Activated T-helper 9 cell treated with anti-CD3 and anti-CD28 coated beads, Interleukin-2, amount 50 U/mL, for 16 hours (primary cell): ENCODE results near the gene COPB2.

ENCODE experiments used
- DNase-seq: peaks from one replicate; pipeline ENCODE4 v3.0.0-alpha.2; 2020; ENCODE audit warnings: low read depth

COPB2 gene

GRCh38 chr3:139327861-139328260 lies 61.6 kb downstream of the COPB2 start:
- no peak for DNase-seq

GRCh38 chr3:139327231-139327630 lies 62.2 kb downstream of the COPB2 start:
- DNase-seq = no peak

GRCh38 chr3:139326707-139327106 lies 62.7 kb downstream of the COPB2 start:
- DNase-seq = no peak

- no peak for DNase-seq
Measured at GRCh38 chr3:139326131-139326530, 63.3 kb downstream of the COPB2 start.

GRCh38 chr3:139325551-139325950 lies 63.9 kb downstream of the COPB2 start:
- DNase-seq = no peak

DNA sequence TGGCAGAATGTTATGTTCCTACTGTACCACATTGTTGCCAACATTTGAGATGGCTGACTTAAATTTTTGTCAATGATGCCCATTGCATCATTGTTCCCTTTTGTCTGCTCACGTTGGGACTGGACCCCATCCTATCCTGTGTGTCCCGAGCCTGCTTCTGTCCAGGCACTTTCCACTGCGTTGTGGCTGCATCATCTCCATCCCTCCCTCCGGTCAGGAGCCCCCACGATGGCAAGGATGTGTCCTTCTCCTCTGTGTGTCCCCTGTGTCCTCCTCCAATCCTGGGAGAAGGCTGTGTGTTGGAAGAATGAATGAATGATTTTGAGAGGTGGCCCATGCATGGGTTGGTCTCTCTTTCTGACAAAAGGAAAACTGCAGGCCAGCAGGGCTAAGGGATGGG lies 65.0 kb downstream of the COPB2 start:
- DNase-seq = no peak

GRCh38 chr3:139323146-139323545 lies 66.3 kb downstream of the COPB2 start:
- DNase-seq = no peak

DNA sequence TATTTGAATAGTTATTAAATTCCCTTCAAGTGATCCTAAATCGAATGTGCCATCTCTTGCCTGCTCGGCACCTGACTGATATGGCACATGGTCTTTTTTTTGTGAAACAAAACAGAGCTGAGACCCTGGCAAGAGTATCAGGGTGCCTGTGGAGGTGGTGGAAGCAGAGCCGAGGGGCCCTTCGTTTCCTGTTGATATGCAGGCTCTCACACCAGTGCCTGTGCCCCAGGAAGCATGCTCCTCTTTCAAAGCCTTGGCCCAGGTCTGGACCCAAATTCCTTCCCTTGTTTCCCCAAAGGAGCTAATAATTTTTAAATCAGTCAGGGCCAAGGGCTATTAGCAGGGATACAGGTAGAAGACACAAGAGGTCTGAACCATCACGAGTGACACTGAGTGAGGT lies 67.1 kb downstream of the COPB2 start:
- DNase-seq = no peak

DNA sequence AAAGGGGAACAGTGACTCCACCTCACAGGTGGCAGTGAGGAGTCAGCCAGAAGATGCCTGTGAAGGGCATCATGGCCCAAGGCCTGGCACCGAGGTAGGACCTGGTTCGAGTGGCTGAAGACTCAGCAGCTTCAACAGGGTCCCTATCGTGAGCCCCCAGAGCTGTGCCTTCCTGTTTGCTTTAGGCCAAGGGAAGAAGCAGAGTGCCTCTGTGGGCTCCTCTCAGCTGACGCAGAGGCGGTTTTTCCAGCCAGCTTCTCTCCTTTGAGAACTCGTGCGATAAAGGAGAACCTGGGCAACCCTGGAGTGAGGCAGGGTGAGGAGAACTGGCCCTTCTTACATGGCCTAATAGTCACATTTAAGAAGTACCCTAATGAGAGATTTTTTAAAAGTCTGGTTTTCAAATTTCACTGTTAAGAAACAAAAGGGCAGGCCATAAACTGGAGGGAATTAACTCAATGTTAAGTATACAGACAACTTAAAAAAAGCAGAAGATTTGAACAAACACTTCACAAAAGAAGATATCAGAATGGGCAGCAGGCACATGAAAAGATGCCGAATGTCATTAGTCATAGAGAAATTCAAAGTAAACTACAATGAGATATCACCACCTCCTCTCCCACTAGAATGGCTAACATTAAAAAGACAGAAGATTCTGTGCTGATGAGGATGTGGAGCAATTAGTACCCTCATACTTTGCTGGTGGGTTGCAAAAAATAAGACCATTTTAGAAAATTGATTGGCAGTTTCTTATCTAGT lies 68.7 kb downstream of the COPB2 start:
- no peak for DNase-seq

DNA sequence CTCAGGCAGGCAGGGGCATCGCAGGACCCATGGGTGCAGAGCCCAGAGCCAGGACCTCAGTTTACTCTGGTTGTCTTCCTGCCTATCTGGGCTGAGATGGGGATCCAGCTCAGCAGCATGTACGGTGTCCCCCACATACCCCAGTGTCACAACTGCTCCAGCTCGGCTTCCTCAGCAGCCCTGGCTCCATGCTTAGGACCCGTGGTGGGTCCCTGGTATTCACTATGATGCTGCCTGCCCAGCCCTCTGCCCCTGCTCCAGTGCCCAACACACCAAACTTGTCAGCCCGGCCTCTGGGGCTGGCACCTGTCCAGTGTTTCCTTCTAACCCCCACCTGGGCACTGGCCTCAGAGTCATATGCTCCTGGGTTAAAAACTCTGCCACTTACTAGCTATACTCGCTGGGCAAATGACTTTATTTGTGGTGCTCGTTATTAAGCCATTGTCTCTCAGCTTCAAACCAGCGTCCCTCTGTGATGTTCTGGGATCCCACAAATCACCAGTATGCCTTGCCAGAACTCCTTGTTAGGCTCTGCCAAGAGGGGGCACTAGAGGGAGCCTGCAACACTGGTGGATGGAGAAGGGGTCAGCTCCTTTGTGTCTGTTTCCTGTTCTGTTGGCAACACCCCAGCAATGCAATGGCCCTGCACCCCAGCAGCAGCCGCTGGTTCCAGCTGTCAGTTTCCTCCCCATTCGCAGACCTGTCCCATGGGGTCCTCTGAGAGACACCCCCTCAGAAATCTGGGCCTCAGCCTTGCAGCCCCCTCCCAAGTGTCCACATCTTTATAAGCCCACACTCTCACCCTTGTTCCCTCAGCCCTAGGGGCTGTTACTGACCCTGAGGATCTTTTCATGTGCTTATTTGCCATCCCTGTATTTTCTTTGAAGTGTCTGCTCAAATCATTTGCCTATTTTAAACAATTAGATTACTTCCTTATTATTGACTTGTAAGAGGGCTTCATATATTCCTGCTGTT lies 69.7 kb downstream of the COPB2 start:
- no peak for DNase-seq

GRCh38 chr3:139318826-139319225 lies 70.6 kb downstream of the COPB2 start:
- no peak for DNase-seq

DNA sequence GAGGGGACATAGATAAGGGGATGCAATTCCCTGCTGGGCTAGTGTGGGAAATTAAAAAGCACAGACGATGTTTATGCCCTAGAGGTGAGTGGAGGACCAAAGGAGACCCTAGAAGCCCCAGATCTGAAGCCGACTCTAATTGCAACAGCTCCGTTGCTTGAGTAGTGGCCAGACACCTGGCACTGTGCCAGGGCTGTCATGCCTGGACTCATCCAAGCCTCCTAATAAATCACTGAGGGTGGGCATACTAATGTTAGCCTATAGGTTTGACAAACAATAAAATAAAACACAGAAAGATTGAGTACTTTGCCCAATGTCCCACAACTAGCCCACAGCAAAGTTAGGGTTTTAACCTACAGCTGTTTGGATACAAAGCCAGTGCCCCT lies 71.0 kb downstream of the COPB2 start:
- no peak for DNase-seq

- DNase-seq = no peak
Measured at GRCh38 chr3:139317660-139318430, 71.6 kb downstream of the COPB2 start.

GRCh38 chr3:139317215-139317614 lies 72.2 kb downstream of the COPB2 start:
- DNase-seq = no peak

GRCh38 chr3:139313921-139314320 lies 75.5 kb downstream of the COPB2 start:
- DNase-seq = no peak

GRCh38 chr3:139312959-139313358 lies 76.5 kb downstream of the COPB2 start:
- no peak for DNase-seq

GRCh38 chr3:139312416-139312815 lies 77.0 kb downstream of the COPB2 start:
- DNase-seq = no peak

DNA sequence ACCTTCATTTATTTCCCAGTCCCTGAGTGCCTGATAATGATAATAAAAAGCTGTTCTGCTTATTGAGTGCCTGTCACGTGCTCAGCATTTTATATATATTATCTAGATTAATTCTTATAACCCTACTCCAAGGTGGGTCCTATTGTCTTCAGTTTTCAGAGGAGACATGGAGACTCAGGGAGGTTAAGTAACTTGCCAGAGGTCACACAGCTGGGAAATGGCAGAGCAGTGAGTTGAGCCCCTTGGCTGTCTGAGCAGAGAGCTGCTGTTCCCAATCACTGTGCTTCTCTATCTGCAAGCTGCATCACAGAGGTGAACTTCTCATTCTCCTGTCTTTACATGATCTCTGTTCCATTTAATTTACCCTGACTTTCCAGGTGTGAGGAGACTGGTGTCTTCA lies 77.9 kb downstream of the COPB2 start:
- no peak for DNase-seq

DNA sequence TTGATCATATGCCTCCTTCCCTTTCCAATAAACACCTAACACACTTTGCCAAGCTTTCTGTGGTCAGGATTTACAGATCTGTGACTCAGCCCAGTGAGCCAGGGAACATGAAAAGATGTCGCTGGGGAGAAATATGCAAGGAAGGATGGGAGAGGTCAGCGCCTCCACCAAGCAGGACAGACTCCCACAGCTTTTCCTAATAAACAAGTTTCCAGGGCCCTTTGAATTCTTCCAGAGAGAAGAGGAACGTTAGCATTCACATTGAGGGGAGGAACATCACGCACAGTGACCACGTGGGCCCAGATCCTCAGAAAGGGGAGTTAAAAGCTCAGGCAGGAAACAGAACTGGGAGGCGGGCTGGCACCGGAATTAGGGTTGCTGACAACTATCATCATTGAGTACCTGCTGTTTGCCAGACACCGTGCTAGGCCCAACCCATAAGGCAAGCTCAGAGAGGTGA lies 78.9 kb downstream of the COPB2 start:
- no peak for DNase-seq

- no peak for DNase-seq
Measured at GRCh38 chr3:139309880-139310279, 79.6 kb downstream of the COPB2 start.

- DNase-seq = no peak
Measured at GRCh38 chr3:139309061-139309591, 80.3 kb downstream of the COPB2 start.

DNA sequence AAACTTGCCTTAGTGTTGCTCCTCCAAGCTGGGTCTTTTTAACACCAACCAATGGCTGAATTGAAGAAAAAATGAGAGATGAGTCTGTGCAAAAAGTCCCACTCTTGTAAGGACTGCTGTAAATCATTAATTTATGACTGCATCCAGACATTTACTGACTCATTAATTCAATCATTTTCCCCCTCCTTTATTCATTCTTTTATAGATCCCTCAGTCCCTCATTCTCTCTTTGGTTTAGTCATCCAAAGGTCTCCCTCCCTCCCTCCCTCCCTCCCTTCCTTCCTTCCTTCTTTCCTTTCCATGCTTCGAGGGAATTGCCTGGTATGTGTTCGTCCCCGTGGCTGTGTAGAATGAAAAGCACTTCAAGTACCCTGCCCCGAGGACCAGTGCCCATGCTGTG lies 80.9 kb downstream of the COPB2 start:
- no peak for DNase-seq
